Sigmoid colon (tissue), 4 donors: Measurements from ENCODE around the gene ABCD3.

Experiments used
- EP300 ChIP-seq, 4 donors: sonication (generic); formaldehyde crosslinking; IDR thresholded peaks; one replicate each; pipeline ENCODE4 v1.6.1; 2017; ENCODE audit warnings: antibody characterized with exemption in 4 of 4
- POLR2A ChIP-seq, 2 donors: fragments of 450-650 bp; IDR thresholded peaks; one replicate each; pipeline ENCODE4 v1.6.1; 2016; ENCODE audit warnings: antibody characterized with exemption in 2 of 2, mild to moderate bottlenecking in 2 of 2, moderate library complexity in 2 of 2
- TF ChIP-seq, protein P1 (sequence below), 4 experiments: fragments of 450-650 bp in 3 of 4; fragments of 200-600 bp in 1 of 4; IDR thresholded peaks; one replicate each; pipeline ENCODE4 v1.5.1; 2016 to 2019; ENCODE audit warnings: antibody characterized with exemption in 4 of 4, mild to moderate bottlenecking in 3 of 4, moderate library complexity in 2 of 4

DNA sequence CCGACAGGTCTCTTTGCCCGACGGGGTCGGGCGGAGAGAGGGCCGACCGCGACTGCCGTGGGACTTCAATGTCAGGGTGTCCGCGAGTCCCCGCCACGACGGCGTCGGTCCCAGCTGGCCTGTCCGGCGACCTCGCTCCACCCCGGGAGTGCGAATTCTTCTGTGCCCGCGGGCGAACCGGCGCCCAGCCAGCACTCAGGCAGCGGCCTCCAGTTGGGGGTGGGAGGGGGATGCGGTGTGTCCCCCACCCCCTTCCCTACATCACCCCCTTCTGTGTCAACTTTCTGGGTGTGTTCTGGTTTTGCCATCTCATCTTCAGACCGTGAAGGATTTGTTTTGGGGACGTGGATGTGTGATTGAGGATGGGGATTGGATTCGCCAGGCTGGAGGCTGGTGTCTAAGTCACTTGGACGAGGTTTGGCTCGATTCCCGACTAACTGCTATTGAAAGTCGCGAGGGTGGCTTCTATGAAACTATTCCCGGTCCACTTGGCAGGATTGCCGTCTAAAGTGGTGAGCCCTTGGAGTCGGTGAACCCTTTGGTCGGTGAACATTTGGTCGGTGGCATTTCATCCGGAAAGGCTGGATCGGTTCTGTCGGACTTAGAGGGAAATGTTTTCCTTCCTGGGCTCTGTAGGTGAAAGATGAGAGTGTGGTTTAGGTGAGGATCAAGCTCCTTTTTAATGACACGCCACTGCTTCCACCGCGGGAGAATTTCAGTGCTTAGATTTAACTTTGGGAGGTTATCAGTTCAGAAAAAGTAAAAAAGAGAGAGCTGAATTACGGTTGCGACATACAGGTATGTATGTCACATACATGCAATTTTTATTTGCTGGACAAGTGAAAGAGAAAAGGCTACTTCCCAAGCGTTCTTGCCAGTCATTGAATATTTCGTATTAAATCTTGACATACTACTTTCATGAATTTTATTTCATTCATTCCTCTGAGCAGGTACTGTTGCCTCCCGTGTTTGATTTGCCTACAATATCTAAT lies 771 bp downstream of the ABCD3 start:
- TF ChIP-seq, protein P1, sequence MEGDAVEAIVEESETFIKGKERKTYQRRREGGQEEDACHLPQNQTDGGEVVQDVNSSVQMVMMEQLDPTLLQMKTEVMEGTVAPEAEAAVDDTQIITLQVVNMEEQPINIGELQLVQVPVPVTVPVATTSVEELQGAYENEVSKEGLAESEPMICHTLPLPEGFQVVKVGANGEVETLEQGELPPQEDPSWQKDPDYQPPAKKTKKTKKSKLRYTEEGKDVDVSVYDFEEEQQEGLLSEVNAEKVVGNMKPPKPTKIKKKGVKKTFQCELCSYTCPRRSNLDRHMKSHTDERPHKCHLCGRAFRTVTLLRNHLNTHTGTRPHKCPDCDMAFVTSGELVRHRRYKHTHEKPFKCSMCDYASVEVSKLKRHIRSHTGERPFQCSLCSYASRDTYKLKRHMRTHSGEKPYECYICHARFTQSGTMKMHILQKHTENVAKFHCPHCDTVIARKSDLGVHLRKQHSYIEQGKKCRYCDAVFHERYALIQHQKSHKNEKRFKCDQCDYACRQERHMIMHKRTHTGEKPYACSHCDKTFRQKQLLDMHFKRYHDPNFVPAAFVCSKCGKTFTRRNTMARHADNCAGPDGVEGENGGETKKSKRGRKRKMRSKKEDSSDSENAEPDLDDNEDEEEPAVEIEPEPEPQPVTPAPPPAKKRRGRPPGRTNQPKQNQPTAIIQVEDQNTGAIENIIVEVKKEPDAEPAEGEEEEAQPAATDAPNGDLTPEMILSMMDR (IDR thresholded peaks at IDR 0.05), result no peak
- TF ChIP-seq POLR2A (IDR thresholded peaks at IDR 0.05) (no peak), EP300 (IDR thresholded peaks at IDR 0.05) (no peak)
